Panc1 (cell line): ENCODE data around the gene IZUMO4.

ENCODE experiments used
- CTCF ChIP-seq: fragments of 450-650 bp; IDR thresholded peaks from 2 replicates; pipeline ENCODE4 v1.5.1; 2017; ENCODE audit warnings: mild to moderate bottlenecking
- POLR2AphosphoS5 ChIP-seq: IDR thresholded peaks from 2 replicates; pipeline ENCODE4 v1.6.1; 2012; ENCODE audit warnings: mild to moderate bottlenecking, low read depth, low read length, moderate library complexity

- TF ChIP-seq CTCF, result no peak
- TF ChIP-seq POLR2AphosphoS5, result no peak
Observed at GRCh38 chr19:2101417-2102335, 5.0 kb downstream of the IZUMO4 start.
